Glutamatergic neuron (in vitro differentiated cells): Measurements from ENCODE around the gene MVB12B. TPM values are rescaled to one million over a fixed set of nuclear protein-coding genes. Genes with fewer than 3 reads are reported as not detected.
"Not testable (repeated sequence)": the region's sequence is repeated elsewhere in the genome, so short reads cannot be mapped to it uniquely, and the experiment has no call there.

Experiments used
- DNase-seq: peaks from one replicate; pipeline ENCODE4 v3.0.0; 2022
- H3K27ac Mint-ChIP-seq: one replicate; pipeline ENCODE4 v1.8.0; 2020; ENCODE audit warnings: mild to moderate bottlenecking, mixed read lengths, inconsistent platforms; ENCODE audit not compliant: unreplicated experiment
- H3K27me3 Mint-ChIP-seq: one replicate; pipeline ENCODE4 v1.8.0; 2020; ENCODE audit warnings: mild to moderate bottlenecking, moderate library complexity, mixed read lengths, inconsistent platforms; ENCODE audit not compliant: unreplicated experiment
- H3K36me3 Mint-ChIP-seq: one replicate; pipeline ENCODE4 v1.8.0; 2020; ENCODE audit warnings: mild to moderate bottlenecking, mixed read lengths, inconsistent platforms; ENCODE audit not compliant: unreplicated experiment
- H3K4me1 Mint-ChIP-seq: one replicate; pipeline ENCODE4 v1.8.0; 2020; ENCODE audit warnings: mild to moderate bottlenecking, low read depth, mixed read lengths, inconsistent platforms; ENCODE audit not compliant: unreplicated experiment
- H3K4me3 Mint-ChIP-seq: one replicate; pipeline ENCODE4 v1.8.0; 2020; ENCODE audit warnings: mild to moderate bottlenecking, mixed read lengths, inconsistent platforms; ENCODE audit not compliant: unreplicated experiment
- H3K9me3 Mint-ChIP-seq: one replicate; pipeline ENCODE4 v1.8.0; 2020; ENCODE audit warnings: mild to moderate bottlenecking, moderate library complexity, mixed read lengths, inconsistent platforms; ENCODE audit not compliant: unreplicated experiment
- CTCF ChIP-seq: fragments of 200-600 bp; sonication (generic); IDR thresholded peaks from one replicate; pipeline ENCODE4 v1.5.0; 2021; ENCODE audit not compliant: partially characterized antibody, unreplicated experiment
- total RNA-seq: library from RNA; stranded (reverse); fragmentation: NEBNext Ultra II Directional; extraction: Animal tissue kit (Norgen Biotek cat#: 25700); gene quantifications from one replicate; pipeline ENCODE4 v1.2.1, GENCODE V29; 2021; ENCODE audit not compliant: unreplicated experiment

The MVB12B gene
- total RNA-seq, 1 donor from 2014 or later: 41.1 TPM

- TF ChIP-seq CTCF: no peak
- H3K4me1 Mint-ChIP-seq: no peaks in the 10 kb centered on the region
- H3K9me3 Mint-ChIP-seq: peaks cover 5% of the 10 kb centered on the region
- no peak overlapping the region for H3K27ac Mint-ChIP-seq
- H3K4me3 Mint-ChIP-seq: no peak overlapping the region
- peak; percentile 41 for DNase-seq
- no peaks in the 10 kb centered on the region for H3K27me3 Mint-ChIP-seq
- H3K36me3 Mint-ChIP-seq: peaks cover 5% of the 10 kb centered on the region
Measured at GRCh38 chr9:126550891-126551351, 224.3 kb downstream of the MVB12B start.

- TF ChIP-seq CTCF: no peak
- Mint-ChIP-seq H3K36me3 (no peaks in the 10 kb centered on the region), H3K27ac (no peak overlapping the region), H3K4me1 (no peaks in the 10 kb centered on the region), H3K4me3 (no peak overlapping the region), H3K9me3 (peaks cover 3% of the 10 kb centered on the region), H3K27me3 (no peaks in the 10 kb centered on the region)
- DNase-seq: no peak
Measured at GRCh38 chr9:126551812-126552211, 225.2 kb downstream of the MVB12B start.

GRCh38 chr9:126554292-126554691, 227.7 kb downstream of the MVB12B start:
- H3K36me3 Mint-ChIP-seq: no peaks in the 10 kb centered on the region
- DNase-seq: no peak
- H3K4me1 Mint-ChIP-seq: no peaks in the 10 kb centered on the region
- H3K27ac Mint-ChIP-seq: no peak overlapping the region
- no peak overlapping the region for H3K4me3 Mint-ChIP-seq
- no peak for TF ChIP-seq CTCF
- no peaks in the 10 kb centered on the region for H3K27me3 Mint-ChIP-seq
- H3K9me3 Mint-ChIP-seq: peaks cover 3% of the 10 kb centered on the region

GRCh38 chr9:126555421-126555820, 228.8 kb downstream of the MVB12B start:
- not testable (repeated sequence) for H3K27ac Mint-ChIP-seq, H3K36me3 Mint-ChIP-seq, H3K4me1 Mint-ChIP-seq, H3K9me3 Mint-ChIP-seq, H3K27me3 Mint-ChIP-seq, H3K4me3 Mint-ChIP-seq, DNase-seq
